HG03060 (cell line): ENCODE data around the gene SHC1.

Source experiments
- ATAC-seq: cut with Tn5 transposase; IDR thresholded peaks from one replicate; pipeline ENCODE4 v1.9.1; 2021; ENCODE audit warnings: low read depth, moderate number of reproducible peaks; ENCODE audit not compliant: unreplicated experiment

Gene SHC1

DNA sequence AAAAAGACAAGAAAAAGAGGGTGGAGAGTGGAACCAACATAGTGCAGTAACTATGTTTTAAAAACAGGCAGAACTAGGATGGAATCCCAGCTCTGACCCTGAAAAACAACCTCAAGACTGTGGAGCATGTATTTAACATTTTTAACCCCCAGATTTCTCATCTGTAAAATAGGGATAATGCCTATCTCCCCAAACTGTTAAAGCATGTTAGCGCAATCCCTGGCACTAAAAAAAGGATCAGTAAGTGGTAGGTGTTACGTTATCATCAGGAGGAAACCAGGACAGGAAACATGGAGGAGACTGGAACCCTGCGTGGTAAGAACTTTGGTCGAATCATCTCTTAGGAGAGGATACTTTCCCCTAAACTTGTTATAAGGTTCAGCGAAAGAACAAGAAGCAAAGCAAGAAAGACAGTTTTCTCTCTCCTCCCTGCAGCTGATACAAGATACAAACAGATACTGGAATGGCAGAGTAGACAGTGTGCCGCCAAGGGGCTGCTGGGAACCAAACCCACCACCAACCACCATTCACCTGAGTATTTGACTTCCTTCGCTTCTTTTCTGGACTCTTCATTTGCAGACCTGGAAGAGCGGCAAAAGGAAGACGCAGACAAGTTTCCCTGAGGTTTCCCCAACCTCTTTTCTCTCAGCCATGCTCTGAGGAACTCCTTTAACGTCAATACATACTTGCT lies 10.0 kb downstream of the SHC1 start:
- ATAC-seq: no peak

DNA sequence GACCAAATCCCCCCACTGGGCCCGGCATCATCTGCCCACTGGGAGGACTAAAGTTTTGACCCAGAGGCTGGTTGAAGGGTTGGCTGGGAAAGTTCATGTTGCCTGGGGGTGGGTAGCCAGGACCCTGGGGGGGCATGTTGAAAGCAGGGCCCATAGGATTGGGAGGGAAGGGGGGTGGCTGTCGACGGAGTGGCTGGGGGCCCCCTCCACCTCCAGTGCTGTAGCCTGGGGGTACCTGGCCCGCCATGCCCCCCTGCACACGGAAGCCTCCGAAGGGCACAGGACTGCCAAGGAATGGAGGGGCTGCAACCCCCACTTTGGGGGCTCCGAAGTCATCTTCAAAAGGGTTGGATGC lies 11.1 kb downstream of the SHC1 start:
- ATAC-seq: no peak

DNA sequence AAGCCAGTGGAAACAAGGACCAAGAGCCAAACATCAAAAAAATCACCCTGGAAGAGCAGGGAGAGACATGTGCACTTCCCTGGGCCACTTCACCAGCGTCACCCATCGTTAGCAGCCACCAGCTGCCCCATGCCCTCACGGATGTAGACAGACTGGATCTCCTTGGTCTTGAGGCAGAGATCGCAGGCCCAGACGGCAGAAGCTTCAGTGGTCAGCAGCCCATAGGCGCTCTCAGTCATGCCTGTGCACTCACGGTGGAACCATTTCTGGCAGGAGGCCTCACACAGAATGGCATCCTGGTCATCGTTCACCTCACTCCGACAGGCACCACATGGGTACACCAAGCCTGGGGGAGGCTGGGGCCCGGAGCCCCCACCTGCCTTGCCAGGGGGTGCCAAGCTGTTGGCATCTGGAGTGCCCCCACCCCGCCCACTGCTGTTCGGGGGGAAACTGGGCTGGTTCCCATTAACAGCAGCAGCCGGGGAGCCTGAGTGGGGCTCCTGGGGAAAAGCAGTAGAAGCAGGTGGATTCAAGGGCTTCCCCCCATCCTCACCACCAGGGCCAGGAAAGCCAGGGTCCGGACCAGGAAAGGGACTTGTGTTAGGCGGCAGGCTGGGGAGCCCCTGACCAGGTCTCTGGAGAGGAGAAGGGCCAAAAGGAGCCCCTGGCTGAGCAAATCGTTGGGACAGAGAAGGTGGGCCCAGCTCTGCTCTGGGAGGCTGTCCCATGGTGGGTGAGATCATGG lies 11.7 kb downstream of the SHC1 start:
- no peak for ATAC-seq

DNA sequence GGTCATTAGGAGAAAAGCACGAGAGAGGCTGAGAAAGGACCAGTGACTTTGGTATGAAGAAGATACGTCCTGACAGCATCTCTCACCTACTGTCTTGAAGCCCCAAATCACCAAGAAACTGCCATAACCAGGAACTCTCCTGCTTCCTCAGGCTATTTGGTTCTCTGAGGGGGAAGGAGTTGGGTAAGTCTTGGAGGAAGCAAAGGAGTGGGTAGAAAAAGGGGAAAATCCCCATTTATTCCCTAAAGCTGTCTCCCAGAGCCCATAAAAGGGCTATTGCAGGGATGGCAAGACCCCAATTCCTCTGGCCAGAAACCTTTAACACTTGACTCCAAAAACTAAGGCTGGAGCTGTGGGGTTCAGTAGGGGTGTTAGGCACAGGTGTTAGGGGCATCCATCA lies 12.5 kb downstream of the SHC1 start:
- no peak for ATAC-seq

DNA sequence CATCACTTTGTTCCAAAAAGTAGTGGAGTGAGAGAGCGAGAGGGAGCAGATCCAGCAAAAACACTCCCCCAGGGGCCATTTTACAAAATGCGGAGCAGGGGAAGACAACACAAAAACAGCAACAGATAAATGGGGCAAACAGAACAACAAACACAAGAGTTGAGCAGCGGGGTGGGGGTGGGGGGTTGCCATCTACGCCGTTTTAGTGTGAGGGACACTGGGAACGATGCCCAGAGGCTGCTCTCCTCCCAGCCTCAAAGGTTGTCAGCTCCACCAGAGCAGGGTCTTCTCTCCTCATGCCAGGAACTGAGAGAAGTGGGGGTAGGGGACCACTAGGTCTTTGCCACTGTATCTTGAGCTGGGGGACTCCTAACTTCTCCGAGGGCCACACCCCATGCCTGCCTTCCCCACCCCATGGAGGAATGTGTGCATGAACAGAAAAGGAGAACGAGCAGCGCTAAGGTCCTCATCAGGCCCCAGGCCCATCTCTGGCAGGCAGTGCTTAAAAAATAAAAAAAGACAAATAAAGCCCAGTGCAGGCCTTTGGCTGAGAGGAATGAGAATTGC lies 13.4 kb downstream of the SHC1 start:
- ATAC-seq: no peak

DNA sequence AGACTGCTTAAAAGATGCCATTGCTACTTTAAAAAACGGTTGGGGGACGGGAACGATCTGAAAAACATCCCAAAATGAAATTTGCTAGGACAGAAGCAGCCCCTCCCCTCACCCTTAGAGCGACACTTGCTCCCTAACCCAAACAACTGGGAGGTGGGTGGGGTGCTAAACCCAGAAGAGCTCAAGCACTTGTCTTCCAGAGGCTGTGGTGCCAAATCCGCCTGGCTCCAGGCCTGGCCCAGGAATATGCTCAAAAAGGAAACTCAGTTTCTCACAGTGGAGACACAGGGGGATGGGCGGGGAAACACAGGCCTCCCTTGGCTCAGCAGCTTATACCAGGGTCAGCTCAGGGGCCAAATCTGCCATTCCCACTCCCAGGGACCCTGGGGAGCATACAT lies 14.0 kb downstream of the SHC1 start:
- no peak for ATAC-seq

DNA sequence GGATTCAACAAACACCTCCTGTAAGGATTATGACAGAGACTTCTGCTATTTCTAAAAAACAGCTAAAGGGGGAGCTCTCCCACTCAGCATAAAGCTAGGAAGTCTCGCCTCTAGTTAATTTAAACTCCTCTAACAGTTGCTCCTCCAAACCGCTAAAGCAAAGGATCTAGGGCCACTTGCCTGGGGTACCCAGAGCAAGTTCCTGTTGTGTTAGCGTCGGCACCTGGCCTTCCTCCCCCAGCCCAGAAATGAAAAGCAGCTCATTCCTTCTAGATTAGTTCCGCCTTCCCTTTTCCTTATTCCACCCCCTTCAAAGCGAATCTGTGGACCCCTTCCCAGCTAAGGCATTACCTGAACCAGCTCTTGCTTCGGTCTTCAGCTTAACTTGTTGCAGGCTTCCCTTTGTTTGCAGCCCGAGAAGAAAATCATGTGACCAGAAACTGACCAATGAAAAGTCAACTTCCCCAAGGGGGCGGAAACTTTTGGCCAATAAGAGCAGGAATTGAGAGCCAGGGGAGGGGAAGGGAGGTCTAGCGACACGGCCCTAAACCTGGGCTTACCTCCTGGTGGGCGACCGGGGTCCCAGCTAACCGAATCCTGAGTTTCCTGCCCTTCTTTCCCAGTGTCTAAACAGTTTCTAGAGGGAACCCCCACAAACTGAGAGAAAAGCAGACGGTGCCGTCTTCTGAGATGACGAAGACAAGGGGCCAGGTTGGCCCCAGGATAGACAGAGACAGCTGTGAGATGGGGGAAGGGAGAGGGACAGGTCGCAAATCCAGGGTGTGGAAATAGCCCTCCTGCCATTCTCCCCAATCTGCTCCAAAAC lies 14.6 kb downstream of the SHC1 start, which contains the start of gene PBXIP1:
TSS of gene PBXIP1 (minus strand) at position 382 of the 826 bp plus-strand sequence. CDS start 2,378 bp downstream, outside the sequence.
- ATAC-seq: no peak

DNA sequence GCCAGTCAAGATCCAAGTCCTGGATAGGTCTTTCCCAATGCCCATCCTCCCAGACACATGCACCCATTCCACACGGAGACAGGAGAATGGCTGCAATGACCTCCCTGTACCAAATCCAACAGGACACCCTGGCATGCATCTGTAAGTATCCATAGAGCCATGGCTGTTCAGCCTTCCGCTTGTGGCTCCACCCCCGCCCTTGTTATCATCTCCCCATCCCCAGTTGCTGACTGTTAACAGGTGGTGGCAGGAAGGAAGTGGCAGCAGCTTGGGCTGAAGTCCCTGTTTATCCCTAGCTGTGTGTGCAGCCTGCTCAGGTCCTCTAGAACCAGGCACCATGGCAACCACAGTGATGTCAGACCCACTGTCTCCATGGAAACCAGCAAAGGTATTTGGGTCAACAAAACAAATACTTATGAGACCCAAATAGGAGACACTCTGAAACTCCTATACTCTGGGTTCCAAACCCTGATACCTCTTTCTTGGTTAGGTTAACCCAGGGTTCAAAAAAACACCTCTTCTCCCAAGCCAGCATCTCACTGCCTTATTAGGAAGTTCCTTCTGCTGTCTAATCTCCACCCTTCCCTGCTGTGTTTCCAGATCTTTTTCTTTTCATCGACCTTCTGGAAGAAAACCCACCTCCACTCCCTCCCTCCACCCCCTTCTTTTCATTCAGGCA lies 15.4 kb downstream of the SHC1 start:
- no peak for ATAC-seq

DNA sequence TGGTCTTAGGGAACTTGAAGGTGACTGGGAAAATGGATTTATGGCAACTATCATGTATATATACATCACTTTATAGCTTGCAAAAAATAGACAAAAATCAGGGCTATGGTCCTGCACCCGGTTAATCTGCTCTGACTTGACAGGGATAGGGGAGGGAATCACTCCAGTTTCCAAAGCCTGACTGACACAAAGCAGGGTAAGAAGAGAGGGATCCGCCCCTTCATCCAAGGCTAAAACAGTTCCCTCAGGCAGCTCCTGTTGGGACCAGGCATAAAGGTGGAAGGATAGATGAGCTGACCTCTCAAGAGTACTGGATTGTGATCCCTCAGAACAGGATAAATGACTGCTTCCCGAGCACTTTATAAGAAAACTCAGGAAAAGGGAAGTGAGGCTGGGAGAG lies 16.0 kb downstream of the SHC1 start:
- ATAC-seq: no peak

DNA sequence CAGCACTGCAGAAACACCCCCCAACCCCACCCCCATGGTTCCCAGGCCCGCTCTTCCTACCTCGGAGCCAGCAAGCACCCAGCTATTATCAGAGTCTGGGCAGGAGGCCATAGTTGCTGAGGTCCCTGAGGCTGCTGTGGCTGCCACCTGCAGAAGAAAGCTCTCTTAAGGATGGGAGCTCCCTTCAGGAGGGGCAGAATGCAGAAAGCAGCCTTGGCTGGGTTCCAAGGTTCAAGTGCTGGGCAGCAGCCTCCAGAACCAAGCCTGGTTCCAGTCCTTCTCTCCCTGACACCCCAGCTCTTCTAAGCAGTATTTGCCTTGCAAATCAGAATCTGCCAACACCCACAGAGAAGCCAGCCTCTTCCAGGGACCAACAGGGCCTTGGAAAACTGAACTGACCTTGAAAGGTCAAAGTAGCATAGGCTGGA lies 16.9 kb downstream of the SHC1 start:
- no peak for ATAC-seq

DNA sequence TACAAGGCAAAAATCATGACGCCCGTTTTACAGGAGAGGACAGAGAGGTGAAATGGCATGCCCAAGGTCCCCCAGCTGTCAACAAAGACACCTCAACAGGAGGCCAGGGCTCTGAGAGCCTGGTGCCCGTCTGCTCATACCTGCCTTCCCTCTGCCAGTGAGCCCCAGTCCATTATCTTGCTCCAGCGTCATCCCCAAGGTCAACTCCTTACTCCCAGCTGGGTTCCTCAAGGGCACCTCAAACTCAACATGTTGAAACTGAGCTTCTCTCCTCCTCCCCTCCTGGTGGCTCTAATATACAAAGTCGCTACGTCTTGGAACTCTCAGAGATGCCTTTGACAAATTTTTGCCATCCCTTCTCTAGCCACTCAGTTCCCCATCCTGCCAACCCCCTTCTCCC lies 17.9 kb downstream of the SHC1 start:
- ATAC-seq: no peak

DNA sequence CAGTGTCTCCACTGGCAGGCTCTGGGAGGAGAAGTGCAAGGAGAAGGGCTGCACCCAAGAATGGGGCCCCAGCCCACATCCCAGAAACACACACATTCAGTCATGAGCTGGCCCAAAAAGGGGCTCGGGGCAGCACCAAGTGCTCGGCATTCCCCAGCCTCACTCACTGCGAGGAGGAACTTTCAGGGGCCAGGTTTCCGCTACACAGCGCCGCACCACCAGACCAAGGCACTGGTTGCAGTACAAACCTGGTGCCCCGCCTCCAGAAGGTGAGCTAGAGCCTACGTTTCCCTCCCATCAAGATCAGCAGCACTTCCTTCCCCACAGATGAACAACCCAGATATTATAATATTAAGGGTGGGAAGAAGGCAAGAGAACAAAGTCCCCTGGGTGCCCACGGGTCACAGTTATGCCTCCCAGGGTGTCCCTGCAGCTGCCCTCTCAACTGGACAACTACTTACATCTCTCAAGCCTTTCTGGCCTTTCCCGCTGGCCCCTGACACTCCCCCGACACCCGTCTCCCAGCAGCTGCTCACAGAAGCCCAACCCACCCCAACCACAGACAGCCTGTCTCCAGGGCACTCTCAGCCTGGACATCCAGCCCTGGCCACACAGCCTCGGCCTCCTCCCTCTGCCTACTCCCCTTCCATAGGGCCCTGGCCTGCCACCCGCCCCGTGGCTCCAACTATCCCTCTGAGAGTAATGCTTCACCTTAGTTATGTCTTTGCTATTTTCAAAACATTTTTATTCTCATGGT lies 18.5 kb downstream of the SHC1 start:
- no peak for ATAC-seq

DNA sequence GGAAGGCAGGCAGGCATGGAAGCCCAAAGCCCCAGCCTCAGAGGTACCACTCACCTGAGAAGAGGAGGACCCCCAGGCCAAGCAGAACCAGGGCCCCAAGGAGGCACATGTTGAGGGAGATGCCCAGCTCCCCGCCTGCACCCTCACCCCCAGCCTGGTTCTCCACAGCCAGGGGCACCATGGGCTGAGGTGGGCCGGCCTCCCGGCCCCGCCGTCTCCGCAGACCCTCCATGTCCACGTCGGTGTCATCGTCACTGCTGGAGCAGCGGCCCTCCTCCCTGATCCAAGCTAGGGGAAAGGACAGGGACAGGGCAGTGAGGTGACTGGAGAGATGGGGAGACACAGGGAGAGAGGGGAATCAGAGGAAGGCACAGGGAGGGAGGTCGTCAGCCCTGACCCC lies 22.5 kb downstream of the SHC1 start:
- ATAC-seq: no peak

DNA sequence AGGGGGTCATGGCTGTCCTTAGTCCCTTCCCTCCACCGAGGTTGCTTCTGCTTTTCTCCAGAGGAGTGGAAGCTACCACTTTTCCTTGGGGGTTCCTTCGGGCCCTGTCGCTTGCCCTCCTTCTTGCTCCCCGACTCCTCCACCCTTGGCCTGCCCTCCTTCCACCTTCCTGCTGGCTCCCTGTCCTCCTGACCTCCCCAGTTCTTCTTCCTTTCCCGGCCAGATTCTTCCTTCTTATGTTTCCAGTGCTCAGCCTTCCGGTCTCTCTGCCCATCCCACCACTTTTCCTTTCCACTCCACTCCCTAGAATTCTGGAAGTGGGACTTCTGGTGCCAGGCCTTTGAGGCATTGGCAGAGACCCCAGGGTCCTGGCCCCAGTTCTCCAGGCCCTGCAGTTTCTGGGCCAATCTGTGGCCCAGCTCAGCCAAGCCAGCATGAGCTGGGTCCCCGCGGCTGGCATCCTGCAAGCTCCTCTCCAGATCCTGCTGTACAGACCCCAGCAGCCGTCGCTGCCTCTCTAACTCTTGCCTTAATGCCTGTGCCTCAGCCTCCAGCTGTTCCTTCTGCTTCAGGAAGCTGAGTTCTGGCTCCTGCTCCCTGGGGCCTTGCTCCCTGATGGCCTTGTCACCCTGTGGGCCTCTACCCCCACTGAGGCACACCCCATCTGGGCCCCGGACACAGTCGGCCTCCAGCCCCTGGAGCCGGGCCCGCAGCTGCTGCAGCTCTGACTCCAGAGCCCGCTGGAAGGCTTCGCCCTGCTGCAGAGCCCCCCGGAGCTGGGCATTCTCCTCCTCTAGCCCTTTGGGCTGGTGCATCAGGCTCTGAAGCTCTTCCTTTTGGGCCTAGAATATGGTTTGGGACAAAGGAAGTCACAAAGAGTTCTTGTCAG lies 24.3 kb downstream of the SHC1 start:
- ATAC-seq: no peak

DNA sequence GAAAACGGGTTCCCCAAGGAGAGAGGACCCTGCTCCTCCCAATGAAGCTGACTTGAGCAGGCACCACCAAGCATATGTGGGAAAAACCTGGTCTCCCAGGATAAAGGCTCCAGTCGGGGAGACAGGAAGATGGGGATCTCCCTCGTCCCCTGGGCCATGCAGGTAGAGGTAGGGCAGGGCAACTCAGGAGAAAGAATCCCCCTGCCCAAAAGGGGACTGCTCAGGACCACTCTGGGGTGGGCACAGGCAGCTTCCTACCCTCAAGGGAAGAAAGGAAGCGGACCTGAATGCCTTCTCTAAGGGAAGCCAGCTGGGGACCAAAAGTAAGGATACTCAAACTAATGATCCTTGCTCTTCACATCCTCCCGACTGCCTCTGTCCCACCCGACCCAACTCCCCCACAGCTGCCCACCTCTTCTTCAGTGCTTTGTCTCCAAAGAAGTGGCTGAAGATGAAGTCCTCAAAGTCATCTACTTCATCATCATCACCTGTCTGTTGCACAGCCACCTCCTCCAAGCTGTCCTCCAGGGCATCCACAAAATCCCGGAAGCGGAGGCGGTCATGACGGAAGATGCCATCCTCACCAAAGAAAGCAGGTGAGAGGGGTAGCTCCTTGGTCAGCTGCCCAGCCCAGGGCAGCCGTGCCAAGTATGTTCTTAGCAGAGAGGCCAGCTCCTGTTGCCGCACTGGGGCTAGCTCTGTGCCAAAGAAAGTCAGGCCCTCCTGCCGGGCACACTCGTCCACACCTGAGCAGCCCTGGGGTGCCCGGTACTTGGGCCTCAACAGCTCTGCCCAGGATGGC lies 25.2 kb downstream of the SHC1 start:
- no peak for ATAC-seq

DNA sequence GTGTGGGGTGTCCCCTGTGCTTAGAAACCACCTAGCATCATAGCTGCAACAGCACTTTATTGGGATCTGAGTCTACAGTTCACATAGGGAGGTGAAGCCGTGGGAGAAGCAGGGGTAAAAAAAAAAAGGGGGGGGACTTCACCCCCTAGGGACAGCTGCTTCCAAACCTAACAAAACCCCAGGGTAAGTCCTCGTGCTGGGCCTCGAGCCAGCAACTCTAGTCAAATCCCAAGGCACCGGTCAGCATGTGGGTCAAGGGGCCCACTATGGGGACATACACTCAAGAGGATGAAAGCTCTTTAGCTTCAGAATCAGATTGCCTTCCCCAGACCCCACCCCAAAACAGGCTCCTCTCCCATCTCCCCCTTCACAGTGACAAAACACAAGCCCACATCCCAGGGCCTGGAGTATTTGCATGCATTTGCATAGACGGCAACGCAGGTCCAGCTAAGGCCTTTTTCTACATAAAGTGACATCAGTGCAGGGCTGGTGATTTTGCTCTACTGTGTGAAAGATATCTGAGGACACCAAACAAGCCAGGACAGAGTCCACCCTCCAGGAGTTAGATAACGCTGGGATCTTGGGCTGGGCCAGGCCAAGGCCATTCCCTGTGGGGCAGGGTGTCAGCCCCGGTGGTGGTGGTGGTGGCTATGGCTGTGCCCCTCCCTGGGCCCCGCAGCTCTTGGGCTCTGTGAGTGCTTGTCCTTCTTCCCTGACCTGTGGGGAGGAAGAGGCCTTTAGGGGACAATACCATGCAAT lies 26.0 kb downstream of the SHC1 start:
- ATAC-seq: no peak

DNA sequence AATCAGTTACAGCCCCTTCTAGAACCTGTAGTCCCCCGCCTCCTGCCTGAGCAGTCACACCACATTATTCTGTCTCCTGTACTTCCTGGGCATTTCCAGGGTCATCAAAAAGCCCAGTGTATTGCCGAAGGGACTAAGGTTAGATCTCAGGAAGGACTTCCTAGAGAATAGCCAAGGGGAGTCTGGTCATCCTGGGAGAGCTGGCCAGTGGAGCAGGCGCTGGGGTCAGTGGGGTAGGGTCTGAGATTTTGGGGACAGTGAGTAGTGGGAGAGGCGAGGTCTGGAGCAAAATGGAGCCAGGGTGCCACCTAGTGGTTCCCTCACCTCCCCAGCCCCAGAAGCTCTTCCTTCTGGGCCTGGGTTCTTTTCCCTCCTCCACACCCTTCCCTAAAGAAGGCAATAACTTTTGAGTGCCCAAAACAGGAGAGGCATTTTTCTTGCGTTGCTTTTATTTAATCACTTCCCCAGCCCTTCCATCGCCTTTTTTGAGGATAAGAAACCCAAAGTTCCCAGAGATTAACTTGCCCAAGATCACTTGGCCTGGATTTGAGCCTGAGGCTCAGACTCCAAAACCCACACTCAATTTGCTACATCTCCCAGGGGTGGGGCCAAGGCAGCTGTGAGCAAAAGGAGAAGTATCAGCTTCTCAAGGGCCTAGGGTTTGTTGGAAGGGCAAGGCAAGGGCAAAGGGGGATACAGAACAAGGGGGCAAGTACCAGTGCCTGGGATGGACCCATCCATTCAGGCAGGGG lies 26.7 kb downstream of the SHC1 start:
- no peak for ATAC-seq
